SK-N-SH (cell line): ENCODE results near the gene POLD3. TPM values are rescaled to one million over a fixed set of nuclear protein-coding genes. Genes with fewer than 3 reads are reported as not detected.

Experiments
- CTCF ChIA-PET: fragments of 300-600, 350-600 bp; formaldehyde crosslinking; extraction: SDS; loops from one replicate; lab custom pipeline; 2021; lab: Yijun Ruan, JAX
- POLR2A ChIA-PET: fragments of 350-600 bp; sonication (Branson Sonifier 250); formaldehyde crosslinking; extraction: SDS; loops from one replicate; lab custom pipeline; 2020; ENCODE audit warnings: antibody characterized with exemption, inconsistent platforms; lab: Yijun Ruan, JAX
- DNase-seq: peaks from one replicate; pipeline ENCODE4 v3.0.0; 2012
- H2AFZ ChIP-seq: fragments of 200-600 bp; sonication (generic); 2 replicates; pipeline ENCODE4 v1.8.1; 2016; ENCODE audit warnings: antibody characterized with exemption, mild to moderate bottlenecking, low read depth
- H3F3A ChIP-seq: fragments of 200-600 bp; sonication (generic); replicated peaks from 2 replicates; pipeline ENCODE3; 2016; ENCODE audit warnings: antibody characterized with exemption, mild to moderate bottlenecking; ENCODE audit not compliant: insufficient read depth
- H3K27ac ChIP-seq, 2 experiments: fragments of 200-500 bp in 1 of 2; fragments of 200-600 bp in 1 of 2; sonication (Bioruptor generic) in 1 of 2; sonication (generic), shearing (Covaris generic) in 1 of 2; 2 replicates each; pipeline versions ENCODE4 v1.5.1 to v1.6.1; 2014 to 2016; ENCODE audit warnings: low read depth in 2 of 2, inconsistent platforms in 1 of 2, low read length in 1 of 2, mild to moderate bottlenecking in 1 of 2, mixed read lengths in 1 of 2
- H3K27me3 ChIP-seq: fragments of 200-600 bp; sonication (generic), shearing (Covaris generic); 2 replicates; pipeline ENCODE4 v1.6.1; 2016; ENCODE audit warnings: mixed run types; ENCODE audit not compliant: insufficient read depth
- H3K36me3 ChIP-seq, 2 experiments: fragments of 200-500 bp in 1 of 2; fragments of 200-600 bp in 1 of 2; sonication (Bioruptor generic) in 1 of 2; sonication (generic) in 1 of 2; replicated peaks in 1 of 2; 2 replicates each; pipeline versions ENCODE3 to v1.5.1; 2014 to 2016; ENCODE audit warnings: low read length in 1 of 2, mild to moderate bottlenecking in 1 of 2; ENCODE audit not compliant: insufficient read depth in 2 of 2, control insufficient read depth in 1 of 2
- H3K4me1 ChIP-seq, 2 experiments: fragments of 200-500 bp in 1 of 2; fragments of 200-600 bp in 1 of 2; sonication (Bioruptor generic) in 1 of 2; sonication (generic), shearing (Covaris generic) in 1 of 2; 2 replicates each; pipeline versions ENCODE4 v1.5.1 to v1.6.1; 2014 to 2016; ENCODE audit warnings: low read depth in 1 of 2, low read length in 1 of 2, mixed run types in 1 of 2; ENCODE audit not compliant: insufficient read depth in 2 of 2, control insufficient read depth in 1 of 2
- H3K4me2 ChIP-seq: fragments of 200-600 bp; sonication (generic), shearing (Covaris generic); 2 replicates; pipeline ENCODE4 v1.6.1; 2017; ENCODE audit warnings: mixed run types
- H3K4me3 ChIP-seq, 2 experiments: fragments of 200-500 bp in 1 of 2; fragments of 200-600 bp in 1 of 2; sonication (Bioruptor generic) in 1 of 2; sonication (generic), shearing (Covaris generic) in 1 of 2; 2 replicates each; pipeline versions ENCODE4 v1.5.1 to v1.8.1; 2014 to 2016; ENCODE audit warnings: low read depth in 2 of 2, inconsistent platforms in 1 of 2, low read length in 1 of 2, mild to moderate bottlenecking in 1 of 2, mixed read lengths in 1 of 2, moderate library complexity in 1 of 2
- H3K79me2 ChIP-seq: fragments of 200-600 bp; sonication (generic); 2 replicates; pipeline ENCODE4 v1.8.1; 2017; ENCODE audit warnings: mild to moderate bottlenecking; ENCODE audit not compliant: insufficient read depth
- H3K9ac ChIP-seq: fragments of 200-600 bp; sonication (generic); 2 replicates; pipeline ENCODE4 v1.6.1; 2017; ENCODE audit warnings: mixed run types
- H3K9me2 ChIP-seq: fragments of 200-600 bp; sonication (generic); 2 replicates; pipeline ENCODE4 v1.6.1; 2017; ENCODE audit warnings: mixed run types
- H3K9me3 ChIP-seq: fragments of 200-600 bp; sonication (generic); 2 replicates; pipeline ENCODE4 v1.6.1; 2017; ENCODE audit warnings: mixed run types, mild to moderate bottlenecking, moderate library complexity
- H4K20me1 ChIP-seq: fragments of 200-600 bp; sonication (generic); 2 replicates; pipeline ENCODE4 v1.6.1; 2017; ENCODE audit warnings: mild to moderate bottlenecking, mixed run types; ENCODE audit not compliant: insufficient read depth
- ELF1 ChIP-seq: IDR thresholded peaks from 2 replicates; pipeline ENCODE4 v1.4.0; 2012
- EP300 ChIP-seq, 2 experiments: IDR thresholded peaks; 2 replicates each; pipeline versions ENCODE4 v1.4.0 to v1.6.1; 2012; ENCODE audit warnings: borderline replicate concordance in 1 of 2, low read depth in 1 of 2, low read length in 1 of 2
- EZH2phosphoT487 ChIP-seq: fragments of 200-600 bp; sonication (generic); IDR thresholded peaks from 2 replicates; pipeline ENCODE4 v1.6.1; 2017; ENCODE audit warnings: low read depth, mixed run types, mild to moderate bottlenecking, antibody characterized with exemption, moderate library complexity, borderline replicate concordance
- FOSL2 ChIP-seq: IDR thresholded peaks from 2 replicates; pipeline ENCODE4 v1.4.0; 2012; ENCODE audit warnings: low read depth, mild to moderate bottlenecking, moderate library complexity, borderline replicate concordance
- FOXM1 ChIP-seq: IDR thresholded peaks from 2 replicates; pipeline ENCODE4 v1.4.0; 2012; ENCODE audit warnings: low read depth, mild to moderate bottlenecking
- GATA2 ChIP-seq: sonication (generic); formaldehyde crosslinking; IDR thresholded peaks from 2 replicates; pipeline ENCODE4 v1.5.0; 2020; ENCODE audit warnings: mild to moderate bottlenecking, missing genetic modification reagents
- JUND ChIP-seq: IDR thresholded peaks from 2 replicates; pipeline ENCODE4 v1.4.0; 2012
- RAD21 ChIP-seq: IDR thresholded peaks from 2 replicates; pipeline ENCODE4 v1.6.1; 2012; ENCODE audit warnings: mild to moderate bottlenecking, low read length
- RXRA ChIP-seq: IDR thresholded peaks from 2 replicates; pipeline ENCODE4 v1.4.0; 2012; ENCODE audit warnings: low read depth, mild to moderate bottlenecking, borderline replicate concordance
- SIN3A ChIP-seq: IDR thresholded peaks from 2 replicates; pipeline ENCODE4 v1.6.1; 2012; ENCODE audit warnings: low read depth, mild to moderate bottlenecking, low read length, moderate library complexity, borderline replicate concordance
- TCF12 ChIP-seq: IDR thresholded peaks from 2 replicates; pipeline ENCODE4 v1.4.0; 2012
- polyA plus RNA-seq, 3 experiments: library from polyadenylated mRNA; depleted of rRNA; stranded (reverse); fragments of >200 nt; gene quantifications; 2 replicates each; pipeline ENCODE4 v1.2.3, GENCODE V29; 2012
- TF ChIP-seq, protein P1 (sequence below): fragments of 200-600 bp; sonication (generic); IDR thresholded peaks from 2 replicates; pipeline ENCODE4 v1.6.1; 2017; ENCODE audit warnings: antibody characterized with exemption, mild to moderate bottlenecking, moderate library complexity
- TF ChIP-seq, protein P2 (sequence below): fragments of 150-350 bp; IDR thresholded peaks from 2 replicates; pipeline ENCODE4 v1.6.1; 2016; ENCODE audit warnings: mild to moderate bottlenecking, low read depth, low read length
- TF ChIP-seq, protein P3 (sequence below): IDR thresholded peaks from 2 replicates; pipeline ENCODE4 v1.4.0; 2012; ENCODE audit warnings: low read depth, borderline replicate concordance
- TF ChIP-seq, protein P4 (sequence below): IDR thresholded peaks from 2 replicates; pipeline ENCODE4 v1.6.1; 2012; ENCODE audit warnings: mild to moderate bottlenecking, low read depth, low read length, moderate library complexity

Gene POLD3
- polyA plus RNA-seq, 1 of the 3 experiments (the other 2 are of a cell fraction) = 7.9 TPM

DNA sequence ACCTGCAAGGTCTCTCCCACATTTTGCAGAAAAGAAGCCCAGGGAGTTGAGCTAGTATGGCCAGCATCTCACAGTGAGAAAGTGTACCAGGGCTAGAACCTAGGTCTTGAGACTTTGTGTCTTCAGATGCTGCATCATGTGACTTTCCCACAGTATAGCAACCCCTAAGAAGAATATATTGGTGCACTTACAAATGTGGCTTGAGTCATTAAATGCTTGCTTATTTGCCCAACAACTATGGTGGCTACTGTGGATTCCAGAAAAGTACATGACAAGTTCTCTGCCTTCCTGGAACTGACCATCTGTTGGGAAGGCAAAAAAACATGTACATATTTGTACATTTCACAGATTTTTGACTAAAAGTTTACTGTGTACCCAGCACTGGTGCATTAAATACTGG is 55.0 kb downstream of the POLD3 start:
- H3K36me3 ChIP-seq = peaks cover 9% of the 10 kb centered on the region in 2 experiments
- CTCF ChIA-PET = interaction anchor here (1.4 kb wide), 1 partner anchor 55 kb away, joined by 4 read pairs; no protein-coding TSS in a partner anchor
- DNase-seq = no peak

More for the DNA sequence above, 55.0 kb downstream of the POLD3 start:
- peaks cover 0 to 9% of the 10 kb centered on the region in 2 experiments; a peak in 2 of 4 replicates for H3K4me1 ChIP-seq
- no peaks in the 10 kb centered on the region for H3K79me2 ChIP-seq
- H3K9me2 ChIP-seq = no peaks in the 10 kb centered on the region
- H3K9ac ChIP-seq = no peak overlapping the region
- H3K9me3 ChIP-seq = no peaks in the 10 kb centered on the region
- no peak overlapping the region for H3K4me3 ChIP-seq
- H2AFZ ChIP-seq = no peak overlapping the region
- no peak overlapping the region for H3K27ac ChIP-seq
- no peaks in the 10 kb centered on the region for H4K20me1 ChIP-seq
- no peaks in the 10 kb centered on the region for H3K27me3 ChIP-seq
- no peak overlapping the region for H3K4me2 ChIP-seq
- no peaks in the 10 kb centered on the region for H3F3A ChIP-seq
- POLR2A ChIA-PET = no interaction called here
- TF ChIP-seq GATA2 (no peak), ELF1 (no peak), TCF12 (no peak), SIN3A (no peak), RXRA (no peak), EZH2phosphoT487 (no peak), JUND (no peak), FOSL2 (no peak), FOXM1 (no peak), RAD21 (no peak), EP300 (IDR thresholded peaks at IDR 0.05; ENCODE audit: borderline replicate concordance in 1 of 2, low read depth in 1 of 2, low read length in 1 of 2) (no peak)
- TF ChIP-seq, protein P1, sequence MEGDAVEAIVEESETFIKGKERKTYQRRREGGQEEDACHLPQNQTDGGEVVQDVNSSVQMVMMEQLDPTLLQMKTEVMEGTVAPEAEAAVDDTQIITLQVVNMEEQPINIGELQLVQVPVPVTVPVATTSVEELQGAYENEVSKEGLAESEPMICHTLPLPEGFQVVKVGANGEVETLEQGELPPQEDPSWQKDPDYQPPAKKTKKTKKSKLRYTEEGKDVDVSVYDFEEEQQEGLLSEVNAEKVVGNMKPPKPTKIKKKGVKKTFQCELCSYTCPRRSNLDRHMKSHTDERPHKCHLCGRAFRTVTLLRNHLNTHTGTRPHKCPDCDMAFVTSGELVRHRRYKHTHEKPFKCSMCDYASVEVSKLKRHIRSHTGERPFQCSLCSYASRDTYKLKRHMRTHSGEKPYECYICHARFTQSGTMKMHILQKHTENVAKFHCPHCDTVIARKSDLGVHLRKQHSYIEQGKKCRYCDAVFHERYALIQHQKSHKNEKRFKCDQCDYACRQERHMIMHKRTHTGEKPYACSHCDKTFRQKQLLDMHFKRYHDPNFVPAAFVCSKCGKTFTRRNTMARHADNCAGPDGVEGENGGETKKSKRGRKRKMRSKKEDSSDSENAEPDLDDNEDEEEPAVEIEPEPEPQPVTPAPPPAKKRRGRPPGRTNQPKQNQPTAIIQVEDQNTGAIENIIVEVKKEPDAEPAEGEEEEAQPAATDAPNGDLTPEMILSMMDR = no peak
- TF ChIP-seq, protein P2, sequence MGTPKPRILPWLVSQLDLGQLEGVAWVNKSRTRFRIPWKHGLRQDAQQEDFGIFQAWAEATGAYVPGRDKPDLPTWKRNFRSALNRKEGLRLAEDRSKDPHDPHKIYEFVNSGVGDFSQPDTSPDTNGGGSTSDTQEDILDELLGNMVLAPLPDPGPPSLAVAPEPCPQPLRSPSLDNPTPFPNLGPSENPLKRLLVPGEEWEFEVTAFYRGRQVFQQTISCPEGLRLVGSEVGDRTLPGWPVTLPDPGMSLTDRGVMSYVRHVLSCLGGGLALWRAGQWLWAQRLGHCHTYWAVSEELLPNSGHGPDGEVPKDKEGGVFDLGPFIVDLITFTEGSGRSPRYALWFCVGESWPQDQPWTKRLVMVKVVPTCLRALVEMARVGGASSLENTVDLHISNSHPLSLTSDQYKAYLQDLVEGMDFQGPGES = no peak
- TF ChIP-seq, protein P3, sequence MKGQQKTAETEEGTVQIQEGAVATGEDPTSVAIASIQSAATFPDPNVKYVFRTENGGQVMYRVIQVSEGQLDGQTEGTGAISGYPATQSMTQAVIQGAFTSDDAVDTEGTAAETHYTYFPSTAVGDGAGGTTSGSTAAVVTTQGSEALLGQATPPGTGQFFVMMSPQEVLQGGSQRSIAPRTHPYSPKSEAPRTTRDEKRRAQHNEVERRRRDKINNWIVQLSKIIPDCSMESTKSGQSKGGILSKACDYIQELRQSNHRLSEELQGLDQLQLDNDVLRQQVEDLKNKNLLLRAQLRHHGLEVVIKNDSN = no peak
- TF ChIP-seq, protein P4, sequence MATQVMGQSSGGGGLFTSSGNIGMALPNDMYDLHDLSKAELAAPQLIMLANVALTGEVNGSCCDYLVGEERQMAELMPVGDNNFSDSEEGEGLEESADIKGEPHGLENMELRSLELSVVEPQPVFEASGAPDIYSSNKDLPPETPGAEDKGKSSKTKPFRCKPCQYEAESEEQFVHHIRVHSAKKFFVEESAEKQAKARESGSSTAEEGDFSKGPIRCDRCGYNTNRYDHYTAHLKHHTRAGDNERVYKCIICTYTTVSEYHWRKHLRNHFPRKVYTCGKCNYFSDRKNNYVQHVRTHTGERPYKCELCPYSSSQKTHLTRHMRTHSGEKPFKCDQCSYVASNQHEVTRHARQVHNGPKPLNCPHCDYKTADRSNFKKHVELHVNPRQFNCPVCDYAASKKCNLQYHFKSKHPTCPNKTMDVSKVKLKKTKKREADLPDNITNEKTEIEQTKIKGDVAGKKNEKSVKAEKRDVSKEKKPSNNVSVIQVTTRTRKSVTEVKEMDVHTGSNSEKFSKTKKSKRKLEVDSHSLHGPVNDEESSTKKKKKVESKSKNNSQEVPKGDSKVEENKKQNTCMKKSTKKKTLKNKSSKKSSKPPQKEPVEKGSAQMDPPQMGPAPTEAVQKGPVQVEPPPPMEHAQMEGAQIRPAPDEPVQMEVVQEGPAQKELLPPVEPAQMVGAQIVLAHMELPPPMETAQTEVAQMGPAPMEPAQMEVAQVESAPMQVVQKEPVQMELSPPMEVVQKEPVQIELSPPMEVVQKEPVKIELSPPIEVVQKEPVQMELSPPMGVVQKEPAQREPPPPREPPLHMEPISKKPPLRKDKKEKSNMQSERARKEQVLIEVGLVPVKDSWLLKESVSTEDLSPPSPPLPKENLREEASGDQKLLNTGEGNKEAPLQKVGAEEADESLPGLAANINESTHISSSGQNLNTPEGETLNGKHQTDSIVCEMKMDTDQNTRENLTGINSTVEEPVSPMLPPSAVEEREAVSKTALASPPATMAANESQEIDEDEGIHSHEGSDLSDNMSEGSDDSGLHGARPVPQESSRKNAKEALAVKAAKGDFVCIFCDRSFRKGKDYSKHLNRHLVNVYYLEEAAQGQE = no peak
